DOHH2 (cell line): Measurements from ENCODE around the gene NOL8.

Experiments used
- EZH2phosphoT487 ChIP-seq: fragments of 200-600 bp; sonication (generic); IDR thresholded peaks from 2 replicates; pipeline ENCODE4 v1.6.1; 2017; ENCODE audit warnings: borderline replicate concordance, mild to moderate bottlenecking, antibody characterized with exemption, low read length, moderate library complexity, mixed read lengths
- TF ChIP-seq, protein P1 (sequence below): fragments of 200-600 bp; sonication (generic); IDR thresholded peaks from one replicate; pipeline ENCODE4 v1.5.1; 2014; ENCODE audit warnings: antibody characterized with exemption, mild to moderate bottlenecking, low read depth, low read length; ENCODE audit not compliant: poor library complexity, severe bottlenecking

- TF ChIP-seq, protein P1, sequence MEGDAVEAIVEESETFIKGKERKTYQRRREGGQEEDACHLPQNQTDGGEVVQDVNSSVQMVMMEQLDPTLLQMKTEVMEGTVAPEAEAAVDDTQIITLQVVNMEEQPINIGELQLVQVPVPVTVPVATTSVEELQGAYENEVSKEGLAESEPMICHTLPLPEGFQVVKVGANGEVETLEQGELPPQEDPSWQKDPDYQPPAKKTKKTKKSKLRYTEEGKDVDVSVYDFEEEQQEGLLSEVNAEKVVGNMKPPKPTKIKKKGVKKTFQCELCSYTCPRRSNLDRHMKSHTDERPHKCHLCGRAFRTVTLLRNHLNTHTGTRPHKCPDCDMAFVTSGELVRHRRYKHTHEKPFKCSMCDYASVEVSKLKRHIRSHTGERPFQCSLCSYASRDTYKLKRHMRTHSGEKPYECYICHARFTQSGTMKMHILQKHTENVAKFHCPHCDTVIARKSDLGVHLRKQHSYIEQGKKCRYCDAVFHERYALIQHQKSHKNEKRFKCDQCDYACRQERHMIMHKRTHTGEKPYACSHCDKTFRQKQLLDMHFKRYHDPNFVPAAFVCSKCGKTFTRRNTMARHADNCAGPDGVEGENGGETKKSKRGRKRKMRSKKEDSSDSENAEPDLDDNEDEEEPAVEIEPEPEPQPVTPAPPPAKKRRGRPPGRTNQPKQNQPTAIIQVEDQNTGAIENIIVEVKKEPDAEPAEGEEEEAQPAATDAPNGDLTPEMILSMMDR = no peak
- no peak for TF ChIP-seq EZH2phosphoT487
Observed at GRCh38 chr9:92345582-92345981, 20.4 kb upstream of the NOL8 start.
